ENCODE measurements around the gene MYL7. TPM values are rescaled to one million over a fixed set of nuclear protein-coding genes. Genes with fewer than 3 reads are reported as not detected.

Gene MYL7
- total RNA-seq, 4 donors from 2014 or later, result not detected

GRCh38 chr7:44103566-44103922 lies 37.6 kb downstream of the MYL7 start:
- Histone ChIP-seq H3K4me3 (peak overlapping the region in 1 of 4 donors; percentile 78), H3K27ac (peak overlapping the region; percentile 74 to 97 (median 91)), H3K4me1 (peaks cover 0 to 79% (median 24%) of the 10 kb centered on the region in 4 donors), H3K9me3 (no peaks in the 10 kb centered on the region), H3K36me3 (peaks cover 0 to 21% (median 0%) of the 10 kb centered on the region in 3 donors), H3K27me3 (no peaks in the 10 kb centered on the region)
- DNase-seq (ENCODE audit: low spot score in 2 of 2), result no peak
- TF ChIP-seq EP300 (IDR thresholded peaks at IDR 0.05) (no peak), CTCF (IDR thresholded peaks at IDR 0.05) (no peak), POLR2A (IDR thresholded peaks at IDR 0.05) (no peak)
- 55 to 74% methylated on average over 7 to 8 of the region's 8 CpGs for WGBS, 2 donors

GRCh38 chr7:44102846-44103565 lies 38.1 kb downstream of the MYL7 start:
- Histone ChIP-seq H3K4me1 (peaks cover 0 to 75% (median 24%) of the 10 kb centered on the region in 4 donors), H3K27me3 (no peaks in the 10 kb centered on the region), H3K36me3 (peaks cover 0 to 16% (median 0%) of the 10 kb centered on the region in 3 donors), H3K27ac (peak overlapping the region; percentile 25 to 97 (median 82)), H3K4me3 (no peak overlapping the region), H3K9me3 (no peaks in the 10 kb centered on the region)
- WGBS, 2 donors, result 77 to 84% methylated on average over 8 of the region's 8 CpGs
- TF ChIP-seq CTCF (IDR thresholded peaks at IDR 0.05) (no peak), EP300 (IDR thresholded peaks at IDR 0.05) (no peak), POLR2A (IDR thresholded peaks at IDR 0.05) (no peak)
- no peak for DNase-seq (ENCODE audit: low spot score in 2 of 2)

GRCh38 chr7:44101966-44102845 lies 38.9 kb downstream of the MYL7 start:
- H3K27me3 ChIP-seq, result no peaks in the 10 kb centered on the region

GRCh38 chr7:44101303-44101965 lies 39.7 kb downstream of the MYL7 start:
- peaks cover 0 to 64% (median 21%) of the 10 kb centered on the region in 4 donors for H3K4me1 ChIP-seq
- DNase-seq (ENCODE audit: low spot score in 2 of 2), result no peak
- TF ChIP-seq POLR2A (IDR thresholded peaks at IDR 0.05) (no peak), CTCF (IDR thresholded peaks at IDR 0.05) (no peak), EP300 (IDR thresholded peaks at IDR 0.05) (no peak)
- WGBS, 2 donors, result 73 to 92% methylated on average over 3 of the region's 3 CpGs
- H3K9me3 ChIP-seq, result no peaks in the 10 kb centered on the region
- no peak overlapping the region for H3K4me3 ChIP-seq
- H3K36me3 ChIP-seq, result peaks cover 0 to under 1% (median 0%) of the 10 kb centered on the region in 3 donors
- H3K27ac ChIP-seq, result peak overlapping the region; percentile 40 to 97 (median 82)
- no peaks in the 10 kb centered on the region for H3K27me3 ChIP-seq

More at GRCh38 chr7:44101966-44102845, 38.9 kb downstream of the MYL7 start:
- WGBS, 2 donors, result 72 to 73% methylated on average over 13 to 14 of the region's 14 CpGs
- H3K36me3 ChIP-seq, result peaks cover 0 to 8% (median 0%) of the 10 kb centered on the region in 3 donors
- no peak overlapping the region for H3K4me3 ChIP-seq
- peak; percentile 59 to 60 for DNase-seq (ENCODE audit: low spot score in 2 of 2)
- peaks cover 0 to 72% (median 23%) of the 10 kb centered on the region in 4 donors for H3K4me1 ChIP-seq
- TF ChIP-seq EP300 (IDR thresholded peaks at IDR 0.05) (peak in 1 of 2 donors; percentile 50), POLR2A (IDR thresholded peaks at IDR 0.05) (no peak), CTCF (IDR thresholded peaks at IDR 0.05) (no peak)
- peak overlapping the region; percentile 34 to 97 (median 82) for H3K27ac ChIP-seq
- no peaks in the 10 kb centered on the region for H3K9me3 ChIP-seq

All from tibial nerve (tissue), 4 donors.